GM12878 (cell line): ENCODE data around the gene LSAMP. TPM values are rescaled to one million over a fixed set of nuclear protein-coding genes. Genes with fewer than 3 reads are reported as not detected.

Experiments used
- ATAC-seq: fragments of 200-7000 bp; cut with Tn5 transposase; 3 replicates; pipeline ENCODE4 v1.9.1; 2020; ENCODE audit warnings: mild to moderate bottlenecking, moderate library complexity
- BruUV-seq: library from RNA; stranded (reverse); fragments of 400-500 nt; replicated peaks from 2 replicates; lab custom pipeline; 2021; lab: Mats Ljungman, UMichigan
- CTCF ChIA-PET: fragments of 300-600 bp; sonication (Branson Sonifier 250); formaldehyde crosslinking; extraction: SDS; loops from one replicate; lab custom pipeline; 2021; ENCODE audit warnings: inconsistent platforms; lab: Yijun Ruan, JAX
- POLR2A ChIA-PET: fragments of 350-600 bp; formaldehyde crosslinking; extraction: SDS; loops from one replicate; lab custom pipeline; 2021; ENCODE audit warnings: inconsistent platforms; lab: Charles Lee
- RAD21 ChIA-PET: fragments of 300-600 bp; sonication (Branson Sonifier 250); formaldehyde crosslinking; loops from one replicate; lab custom pipeline; 2023; ENCODE audit warnings: antibody characterized with exemption; ENCODE audit not compliant: unreplicated experiment; lab: Charles Lee
- SMC1A ChIA-PET: fragments of 300-600 bp; sonication (Branson Sonifier 250); formaldehyde crosslinking; loops from one replicate; lab custom pipeline; 2023; ENCODE audit not compliant: unreplicated experiment, uncharacterized antibody; lab: Charles Lee
- DNase-seq: peaks from one replicate; pipeline ENCODE4 v3.0.0-alpha.2; 2011; ENCODE audit warnings: low read depth, low spot score
- FAIRE-seq: peaks from 3 replicates; lab custom pipeline; 2011; peaks lifted over from hg19 to GRCh38; lab: Jason Lieb, UNC
- H2AFZ ChIP-seq: 2 replicates; pipeline ENCODE4 v1.6.0; 2011; ENCODE audit warnings: low read depth, low read length, control low read depth; ENCODE audit not compliant: control insufficient read depth
- H3K27ac ChIP-seq: 2 replicates; pipeline ENCODE4 v1.5.1; 2011; ENCODE audit warnings: control low read depth; ENCODE audit not compliant: control insufficient read depth, insufficient read depth
- H3K27me3 ChIP-seq, 2 experiments: replicated peaks in 1 of 2; 2 replicates each; pipeline versions ENCODE4 v1.6.0 to v1.6.1; 2011; ENCODE audit warnings: low read length in 1 of 2; ENCODE audit not compliant: control insufficient read depth in 2 of 2, insufficient read depth in 2 of 2
- H3K36me3 ChIP-seq, 2 experiments: 2 replicates each; pipeline ENCODE4 v1.5.1; 2011; ENCODE audit warnings: low read length in 1 of 2; ENCODE audit not compliant: control insufficient read depth in 2 of 2, insufficient read depth in 2 of 2
- H3K4me1 ChIP-seq: 2 replicates; pipeline ENCODE4 v1.6.1; 2011; ENCODE audit warnings: mild to moderate bottlenecking, low read length, moderate library complexity, mixed read lengths; ENCODE audit not compliant: control insufficient read depth, insufficient read depth
- H3K4me2 ChIP-seq: 2 replicates; pipeline ENCODE4 v1.6.0; 2011; ENCODE audit warnings: control low read depth; ENCODE audit not compliant: control insufficient read depth, insufficient read depth
- H3K4me3 ChIP-seq: fragments of 200-600 bp; sonication (generic); 2 replicates; pipeline ENCODE4 v1.5.1; 2016
- H3K79me2 ChIP-seq: 2 replicates; pipeline ENCODE4 v1.6.0; 2011; ENCODE audit warnings: low read length; ENCODE audit not compliant: control insufficient read depth, insufficient read depth
- H3K9ac ChIP-seq: 2 replicates; pipeline ENCODE4 v1.8.0; 2011; ENCODE audit warnings: low read length, control low read depth, mixed read lengths; ENCODE audit not compliant: control insufficient read depth, insufficient read depth
- H3K9me3 ChIP-seq: replicated peaks from 3 replicates; pipeline ENCODE4 v1.5.1; 2011; ENCODE audit warnings: mild to moderate bottlenecking, low read length; ENCODE audit not compliant: control insufficient read depth, insufficient read depth
- H4K20me1 ChIP-seq: 2 replicates; pipeline ENCODE4 v1.6.0; 2011; ENCODE audit not compliant: control insufficient read depth, insufficient read depth
- GATAD2B ChIP-seq: fragments of 450-650 bp; conservative IDR thresholded peaks from 2 replicates; pipeline ENCODE4 v1.6.1; 2017; ENCODE audit warnings: low read depth, mild to moderate bottlenecking, moderate library complexity
- PBX3 ChIP-seq: IDR thresholded peaks from 2 replicates; pipeline ENCODE4 v1.6.1; 2011; ENCODE audit warnings: mild to moderate bottlenecking, low read depth, low read length, moderate library complexity; ENCODE audit not compliant: insufficient replicate concordance
- RBBP5 ChIP-seq: fragments of 200-600 bp; sonication (generic); conservative IDR thresholded peaks from 2 replicates; pipeline ENCODE4 v1.6.1; 2016
- SREBF1 ChIP-seq: IDR thresholded peaks from 2 replicates; pipeline ENCODE4 v1.6.1; 2012; ENCODE audit warnings: mild to moderate bottlenecking, low read length
- TBL1XR1 ChIP-seq: IDR thresholded peaks from 2 replicates; pipeline ENCODE4 v1.6.1; 2012; ENCODE audit warnings: low read depth, low read length, improper control_type of control experiment
- YBX1 ChIP-seq: fragments of 450-650 bp; IDR thresholded peaks from 2 replicates; pipeline ENCODE4 v1.6.1; 2016; ENCODE audit warnings: antibody characterized with exemption
- ZBTB40 ChIP-seq: fragments of 450-650 bp; IDR thresholded peaks from 2 replicates; pipeline ENCODE4 v1.6.1; 2016; ENCODE audit warnings: mild to moderate bottlenecking, moderate library complexity, borderline replicate concordance
- in situ Hi-C: fragments of 300-500 bp; cut with MboI; formaldehyde crosslinking; loops from 9 replicates; pipeline ENCODE4 v1.14.3; 2018; ENCODE audit warnings: mixed read lengths
- intact Hi-C: fragments of 100-400 bp; cut with micrococcal nuclease; formaldehyde crosslinking; loops from one replicate; pipeline ENCODE4 v1.14.2; 2022; ENCODE audit not compliant: unreplicated experiment
- polyA plus RNA-seq, 11 experiments: library from polyadenylated mRNA; depleted of rRNA in 4 of 11; unstranded in 6 of 11; stranded (reverse) in 5 of 11; fragments of >200 nt; fragmentation: Nextera tagmentation in 4 of 11; fragmentation: Illumina TruSeq in 1 of 11; extraction: Ambion mirVana in 4 of 11; extraction: Trizol in 1 of 11; gene quantifications; 1 replicate in 1 of 11; 2 replicates in 10 of 11; pipeline versions ENCODE4 v1.2.1 to v1.2.3, GENCODE V29; 2011 to 2016; ENCODE audit warnings: inconsistent platforms in 2 of 11, missing spikeins in 2 of 11, low read depth in 1 of 11
- total RNA-seq, 4 experiments: library from RNA; depleted of rRNA in 3 of 4; stranded (reverse); fragments of >200 nt in 3 of 4; fragmentation: Illumina TruSeq in 1 of 4; extraction: Trizol in 1 of 4; gene quantifications; 2 replicates each; pipeline versions ENCODE4 v1.2.1 to v1.2.3, GENCODE V29; 2013 to 2021

Gene LSAMP
- total and polyA plus RNA-seq, 10 of the 15 experiments (the other 5 are each of a cell fraction or from before 2014, with no cell fraction given) = 2.0 to 12.7 (median 6.5) TPM

GRCh38 chr3:115974940-115975339, 470.3 kb downstream of the LSAMP start:
- Histone ChIP-seq H3K27me3 (no peaks in the 10 kb centered on the region), H2AFZ (no peak overlapping the region), H3K4me2 (no peak overlapping the region), H3K27ac (no peak overlapping the region), H3K79me2 (no peaks in the 10 kb centered on the region), H3K4me1 (no peaks in the 10 kb centered on the region), H3K4me3 (no peak overlapping the region), H3K9ac (no peak overlapping the region), H3K36me3 (no peaks in the 10 kb centered on the region), H4K20me1 (no peaks in the 10 kb centered on the region), H3K9me3 (no peaks in the 10 kb centered on the region)
- in situ Hi-C loops = no loop called here
- FAIRE-seq (no peak), ATAC-seq (no peak), DNase-seq (no peak)
- TF ChIP-seq PBX3 (no peak), SREBF1 (no peak), TBL1XR1 (no peak), GATAD2B (no peak), ZBTB40 (no peak), YBX1 (no peak), RBBP5 (no peak)
- RAD21 ChIA-PET = interaction anchor here (1.2 kb wide), 1 partner anchor 14 kb away, joined by 4 read pairs; no protein-coding TSS in a partner anchor
- no TSS peak for BruUV-seq
- intact Hi-C loops = no loop called here
- CTCF ChIA-PET = interaction anchor here (1.4 kb wide), 1 partner anchor 11 kb away, joined by 4 read pairs; no protein-coding TSS in a partner anchor
- SMC1A ChIA-PET = interaction anchor here (0.7 to 1.8 kb wide), 5 partner anchors 9 to 28 kb away, joined by 3 to 4 read pairs (median 3); no protein-coding TSS in a partner anchor
- POLR2A ChIA-PET = no interaction called here
